LNCaP clone FGC (cell line): ENCODE measurements around the gene SLC4A2.
"Not testable (repeated sequence)": the region's sequence is repeated elsewhere in the genome, so short reads cannot be mapped to it uniquely, and the experiment has no call there.

Experiments
- DNase-seq: peaks from one replicate; pipeline ENCODE4 v3.0.0-alpha.2; 2011; ENCODE audit warnings: low read depth
- H3K4me3 ChIP-seq: 2 replicates; pipeline ENCODE4 v1.5.1; 2011; ENCODE audit warnings: mild to moderate bottlenecking, low read depth, low read length, control low read depth
- TF ChIP-seq, protein P1 (sequence below): IDR thresholded peaks from 2 replicates; pipeline ENCODE4 v1.5.1; 2012; ENCODE audit warnings: mild to moderate bottlenecking; ENCODE audit not compliant: control insufficient read depth, insufficient read depth; ENCODE audit errors: extremely low read depth

SLC4A2 gene

DNA sequence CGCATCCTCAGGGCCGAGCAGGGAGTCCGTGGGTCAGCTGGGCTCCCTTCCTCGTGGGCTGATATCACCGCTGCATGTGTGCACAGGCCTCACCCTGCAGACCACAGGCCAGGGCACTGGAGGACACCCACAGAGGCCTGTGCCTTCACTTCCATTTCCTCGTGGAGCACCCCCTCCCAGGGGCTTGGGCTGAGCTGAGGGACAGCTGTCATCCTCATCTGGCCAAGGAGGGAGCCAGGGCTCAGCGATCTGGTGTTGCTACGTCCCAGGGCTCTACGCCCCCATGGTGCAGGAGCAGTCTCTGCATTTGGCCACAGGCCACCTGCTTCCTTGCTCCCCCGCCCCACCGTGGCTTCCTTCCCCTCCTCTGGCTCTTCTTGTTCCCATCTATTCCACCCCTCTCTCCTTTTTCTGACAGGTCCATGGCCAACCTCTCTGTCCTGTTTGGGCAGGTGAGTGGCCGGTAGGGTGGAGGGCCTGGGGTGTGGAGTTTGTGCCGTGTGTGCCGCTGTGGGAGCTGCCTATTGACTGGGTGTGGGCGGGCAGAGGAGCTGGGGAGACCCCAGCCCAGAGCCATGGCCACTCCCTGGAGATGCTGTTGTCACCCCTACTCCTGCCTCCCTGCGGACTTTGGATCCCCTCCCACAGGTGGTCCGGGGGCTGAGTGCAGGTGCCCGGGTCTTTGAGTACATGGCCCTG lies 19.4 kb upstream of the SLC4A2 start:
- DNase-seq: no peak
- TF ChIP-seq, protein P1, sequence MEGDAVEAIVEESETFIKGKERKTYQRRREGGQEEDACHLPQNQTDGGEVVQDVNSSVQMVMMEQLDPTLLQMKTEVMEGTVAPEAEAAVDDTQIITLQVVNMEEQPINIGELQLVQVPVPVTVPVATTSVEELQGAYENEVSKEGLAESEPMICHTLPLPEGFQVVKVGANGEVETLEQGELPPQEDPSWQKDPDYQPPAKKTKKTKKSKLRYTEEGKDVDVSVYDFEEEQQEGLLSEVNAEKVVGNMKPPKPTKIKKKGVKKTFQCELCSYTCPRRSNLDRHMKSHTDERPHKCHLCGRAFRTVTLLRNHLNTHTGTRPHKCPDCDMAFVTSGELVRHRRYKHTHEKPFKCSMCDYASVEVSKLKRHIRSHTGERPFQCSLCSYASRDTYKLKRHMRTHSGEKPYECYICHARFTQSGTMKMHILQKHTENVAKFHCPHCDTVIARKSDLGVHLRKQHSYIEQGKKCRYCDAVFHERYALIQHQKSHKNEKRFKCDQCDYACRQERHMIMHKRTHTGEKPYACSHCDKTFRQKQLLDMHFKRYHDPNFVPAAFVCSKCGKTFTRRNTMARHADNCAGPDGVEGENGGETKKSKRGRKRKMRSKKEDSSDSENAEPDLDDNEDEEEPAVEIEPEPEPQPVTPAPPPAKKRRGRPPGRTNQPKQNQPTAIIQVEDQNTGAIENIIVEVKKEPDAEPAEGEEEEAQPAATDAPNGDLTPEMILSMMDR: no peak
- no peak overlapping the region for H3K4me3 ChIP-seq

DNA sequence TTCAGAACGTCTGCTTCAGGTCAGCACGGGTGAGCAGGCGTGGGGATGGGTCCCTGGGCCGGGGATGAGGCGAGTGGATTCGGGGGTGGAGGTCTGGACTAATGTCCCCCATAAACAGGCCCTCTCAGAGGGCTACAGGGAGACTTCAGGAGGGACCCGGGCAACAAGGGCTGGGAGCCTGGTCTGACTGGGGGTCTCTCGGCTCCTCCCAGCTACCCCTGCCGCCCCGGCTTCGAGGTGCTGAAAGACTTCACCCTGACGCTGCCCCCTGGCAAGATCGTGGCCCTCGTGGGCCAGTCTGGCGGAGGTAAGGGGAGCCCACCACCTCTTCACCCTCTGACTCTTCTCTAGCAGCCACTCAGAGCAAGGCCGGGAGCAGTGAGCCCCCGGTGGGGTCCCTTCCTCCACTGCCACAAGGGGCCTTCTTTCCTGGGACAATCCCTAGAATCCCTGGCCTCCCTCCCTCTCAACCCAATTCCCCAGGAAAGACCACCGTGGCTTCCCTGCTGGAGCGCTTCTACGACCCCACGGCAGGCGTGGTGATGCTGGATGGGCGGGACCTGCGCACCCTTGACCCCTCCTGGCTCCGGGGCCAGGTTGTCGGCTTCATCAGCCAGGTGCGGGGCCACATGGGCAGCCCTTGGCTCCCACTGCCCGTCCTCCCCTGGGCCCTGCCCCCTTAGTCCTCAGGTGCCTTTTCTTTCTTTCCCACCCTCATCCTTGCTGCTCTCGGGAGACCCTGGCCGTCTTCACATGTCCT lies 18.6 kb upstream of the SLC4A2 start:
- TF ChIP-seq, protein P1: no peak
- DNase-seq: no peak
- H3K4me3 ChIP-seq: no peak overlapping the region

- not testable (repeated sequence) for H3K4me3 ChIP-seq, DNase-seq
Observed at GRCh38 chr7:151043449-151043848, 15.9 kb upstream of the SLC4A2 start.

- no peak for DNase-seq
- H3K4me3 ChIP-seq: no peak overlapping the region
- TF ChIP-seq, protein P1: no peak
Observed at GRCh38 chr7:151043959-151044358, 15.4 kb upstream of the SLC4A2 start.

GRCh38 chr7:151045262-151045661 lies 14.1 kb upstream of the SLC4A2 start:
- TF ChIP-seq, protein P1: no peak
- no peak for DNase-seq
- no peak overlapping the region for H3K4me3 ChIP-seq

GRCh38 chr7:151045967-151046366 lies 13.4 kb upstream of the SLC4A2 start:
- H3K4me3 ChIP-seq: no peak overlapping the region
- TF ChIP-seq, protein P1: no peak
- no peak for DNase-seq

- no peak for DNase-seq
- no peak overlapping the region for H3K4me3 ChIP-seq
- TF ChIP-seq, protein P1: no peak
Observed at GRCh38 chr7:151046603-151047573, 12.5 kb upstream of the SLC4A2 start.
